GM12878 (cell line): Measurements from ENCODE around the gene PML.

Source experiments
- CHD4 ChIP-seq: fragments of 200-600 bp; sonication (generic); IDR thresholded peaks from 2 replicates; pipeline ENCODE4 v1.6.1; 2016; ENCODE audit warnings: mild to moderate bottlenecking
- EP300 ChIP-seq, 2 experiments: fragments of 150-350 bp in 1 of 2; IDR thresholded peaks; 2 replicates each; pipeline ENCODE4 v1.6.1; 2011 to 2012; ENCODE audit warnings: low read depth in 2 of 2, low read length in 2 of 2, borderline replicate concordance in 1 of 2, improper control_type of control experiment in 1 of 2, inconsistent platforms in 1 of 2; ENCODE audit not compliant: control insufficient read depth in 1 of 2
- GATAD2B ChIP-seq: fragments of 450-650 bp; conservative IDR thresholded peaks from 2 replicates; pipeline ENCODE4 v1.6.1; 2017; ENCODE audit warnings: low read depth, mild to moderate bottlenecking, moderate library complexity
- POLR2A ChIP-seq: IDR thresholded peaks from 2 replicates; pipeline ENCODE4 v1.6.1; 2011; ENCODE audit warnings: low read depth, mild to moderate bottlenecking, low read length
- SRF ChIP-seq, 2 experiments: IDR thresholded peaks; 2 replicates each; pipeline ENCODE4 v1.6.1; 2011; ENCODE audit warnings: low read depth in 2 of 2, low read length in 2 of 2, mild to moderate bottlenecking in 1 of 2, moderate library complexity in 1 of 2
- ZZZ3 ChIP-seq: IDR thresholded peaks from 2 replicates; pipeline ENCODE4 v1.6.1; 2011; ENCODE audit warnings: low read depth; ENCODE audit not compliant: control insufficient read depth, insufficient read length
- TF ChIP-seq, protein P1 (sequence below): IDR thresholded peaks from 2 replicates; pipeline ENCODE4 v1.6.1; 2012; ENCODE audit warnings: low read length, inconsistent platforms
- TF ChIP-seq, protein P2 (sequence below), 3 experiments: IDR thresholded peaks in 2 of 3; conservative IDR thresholded peaks in 1 of 3; 2 replicates each; pipeline ENCODE4 v1.5.1; 2011; ENCODE audit warnings: low read depth in 3 of 3, low read length in 3 of 3, mild to moderate bottlenecking in 3 of 3, control low read depth in 2 of 3, moderate library complexity in 2 of 3, inconsistent platforms in 1 of 3, mixed read lengths in 1 of 3; ENCODE audit not compliant: control insufficient read depth in 2 of 3, insufficient read depth in 1 of 3; ENCODE audit errors: extremely low read depth in 1 of 3
- TF ChIP-seq, protein P3 (sequence below): fragments of 450-650 bp; conservative IDR thresholded peaks from 2 replicates; pipeline ENCODE4 v1.6.1; 2017; ENCODE audit warnings: mild to moderate bottlenecking, moderate library complexity

DNA sequence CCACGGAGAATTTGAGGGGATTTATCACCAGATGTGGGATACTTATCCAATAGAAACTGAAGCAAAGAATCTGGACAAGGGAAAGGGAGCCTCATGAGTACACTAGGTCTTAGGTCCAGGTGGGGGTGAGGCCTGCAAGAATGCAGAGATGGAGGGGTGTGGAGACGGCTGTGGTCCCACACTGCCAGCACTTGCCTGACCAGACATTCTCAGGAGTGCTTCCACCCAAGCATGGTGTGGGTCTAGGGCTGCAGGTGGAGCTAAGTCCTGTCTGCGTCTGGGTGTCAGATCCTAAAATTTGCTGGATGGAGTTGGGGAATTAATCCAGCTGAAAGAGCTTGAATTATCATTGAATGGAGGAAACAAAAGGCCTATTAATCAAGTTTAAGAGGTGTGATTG lies 14.4 kb downstream of the PML start:
- TF ChIP-seq EP300 (IDR thresholded peaks at IDR 0.05; ENCODE audit: borderline replicate concordance in 1 of 2, control insufficient read depth in 1 of 2, low read depth in 2 of 2, low read length in 2 of 2) (no peak), GATAD2B (no peak), CHD4 (no peak), ZZZ3 (no peak), SRF (IDR thresholded peaks at IDR 0.05; ENCODE audit: low read depth in 2 of 2, low read length in 2 of 2) (no peak), POLR2A (no peak)
- TF ChIP-seq, protein P1, sequence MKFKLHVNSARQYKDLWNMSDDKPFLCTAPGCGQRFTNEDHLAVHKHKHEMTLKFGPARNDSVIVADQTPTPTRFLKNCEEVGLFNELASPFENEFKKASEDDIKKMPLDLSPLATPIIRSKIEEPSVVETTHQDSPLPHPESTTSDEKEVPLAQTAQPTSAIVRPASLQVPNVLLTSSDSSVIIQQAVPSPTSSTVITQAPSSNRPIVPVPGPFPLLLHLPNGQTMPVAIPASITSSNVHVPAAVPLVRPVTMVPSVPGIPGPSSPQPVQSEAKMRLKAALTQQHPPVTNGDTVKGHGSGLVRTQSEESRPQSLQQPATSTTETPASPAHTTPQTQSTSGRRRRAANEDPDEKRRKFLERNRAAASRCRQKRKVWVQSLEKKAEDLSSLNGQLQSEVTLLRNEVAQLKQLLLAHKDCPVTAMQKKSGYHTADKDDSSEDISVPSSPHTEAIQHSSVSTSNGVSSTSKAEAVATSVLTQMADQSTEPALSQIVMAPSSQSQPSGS = no peak
- TF ChIP-seq, protein P2, sequence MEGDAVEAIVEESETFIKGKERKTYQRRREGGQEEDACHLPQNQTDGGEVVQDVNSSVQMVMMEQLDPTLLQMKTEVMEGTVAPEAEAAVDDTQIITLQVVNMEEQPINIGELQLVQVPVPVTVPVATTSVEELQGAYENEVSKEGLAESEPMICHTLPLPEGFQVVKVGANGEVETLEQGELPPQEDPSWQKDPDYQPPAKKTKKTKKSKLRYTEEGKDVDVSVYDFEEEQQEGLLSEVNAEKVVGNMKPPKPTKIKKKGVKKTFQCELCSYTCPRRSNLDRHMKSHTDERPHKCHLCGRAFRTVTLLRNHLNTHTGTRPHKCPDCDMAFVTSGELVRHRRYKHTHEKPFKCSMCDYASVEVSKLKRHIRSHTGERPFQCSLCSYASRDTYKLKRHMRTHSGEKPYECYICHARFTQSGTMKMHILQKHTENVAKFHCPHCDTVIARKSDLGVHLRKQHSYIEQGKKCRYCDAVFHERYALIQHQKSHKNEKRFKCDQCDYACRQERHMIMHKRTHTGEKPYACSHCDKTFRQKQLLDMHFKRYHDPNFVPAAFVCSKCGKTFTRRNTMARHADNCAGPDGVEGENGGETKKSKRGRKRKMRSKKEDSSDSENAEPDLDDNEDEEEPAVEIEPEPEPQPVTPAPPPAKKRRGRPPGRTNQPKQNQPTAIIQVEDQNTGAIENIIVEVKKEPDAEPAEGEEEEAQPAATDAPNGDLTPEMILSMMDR (IDR thresholded peaks at IDR 0.05 in 2 of 3, conservative IDR thresholded peaks at IDR 0.05 in 1 of 3; ENCODE audit: control insufficient read depth in 2 of 3, extremely low read depth in 1 of 3, insufficient read depth in 1 of 3, low read depth in 3 of 3, low read length in 3 of 3) = no peak
- TF ChIP-seq, protein P3, sequence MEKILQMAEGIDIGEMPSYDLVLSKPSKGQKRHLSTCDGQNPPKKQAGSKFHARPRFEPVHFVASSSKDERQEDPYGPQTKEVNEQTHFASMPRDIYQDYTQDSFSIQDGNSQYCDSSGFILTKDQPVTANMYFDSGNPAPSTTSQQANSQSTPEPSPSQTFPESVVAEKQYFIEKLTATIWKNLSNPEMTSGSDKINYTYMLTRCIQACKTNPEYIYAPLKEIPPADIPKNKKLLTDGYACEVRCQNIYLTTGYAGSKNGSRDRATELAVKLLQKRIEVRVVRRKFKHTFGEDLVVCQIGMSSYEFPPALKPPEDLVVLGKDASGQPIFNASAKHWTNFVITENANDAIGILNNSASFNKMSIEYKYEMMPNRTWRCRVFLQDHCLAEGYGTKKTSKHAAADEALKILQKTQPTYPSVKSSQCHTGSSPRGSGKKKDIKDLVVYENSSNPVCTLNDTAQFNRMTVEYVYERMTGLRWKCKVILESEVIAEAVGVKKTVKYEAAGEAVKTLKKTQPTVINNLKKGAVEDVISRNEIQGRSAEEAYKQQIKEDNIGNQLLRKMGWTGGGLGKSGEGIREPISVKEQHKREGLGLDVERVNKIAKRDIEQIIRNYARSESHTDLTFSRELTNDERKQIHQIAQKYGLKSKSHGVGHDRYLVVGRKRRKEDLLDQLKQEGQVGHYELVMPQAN = no peak
